Astrocyte (in vitro differentiated cells and primary cell): ENCODE results near the gene INPP5J. TPM values are rescaled to one million over a fixed set of nuclear protein-coding genes. Genes with fewer than 3 reads are reported as not detected.
A peak's percentile ranks its signal among the peaks of the same experiment; 100 is the strongest.

ENCODE experiments used
- DNase-seq: peaks from one replicate; pipeline ENCODE4 v3.0.0-alpha.2; 2010; ENCODE audit warnings: low read depth
- FAIRE-seq: peaks from 2 replicates; lab custom pipeline; 2011; peaks lifted over from hg19 to GRCh38; lab: Jason Lieb, UNC
- H2AFZ ChIP-seq: 2 replicates; pipeline ENCODE4 v1.6.0; 2012; ENCODE audit warnings: low read depth, low read length, inconsistent platforms
- H3K27ac ChIP-seq: 2 replicates; pipeline ENCODE4 v1.5.1; 2011; ENCODE audit warnings: low read depth, low read length, inconsistent platforms
- H3K27me3 ChIP-seq: 2 replicates; pipeline ENCODE4 v1.6.0; 2011; ENCODE audit warnings: low read length, inconsistent platforms; ENCODE audit not compliant: insufficient read depth
- H3K36me3 ChIP-seq: 2 replicates; pipeline ENCODE4 v1.5.1; 2011; ENCODE audit warnings: low read length, inconsistent platforms; ENCODE audit not compliant: insufficient read depth
- H3K4me1 ChIP-seq: 2 replicates; pipeline ENCODE4 v1.5.1; 2011; ENCODE audit warnings: low read length, inconsistent platforms; ENCODE audit not compliant: insufficient read depth
- H3K4me2 ChIP-seq: 2 replicates; pipeline ENCODE4 v1.6.0; 2012; ENCODE audit warnings: low read length, inconsistent platforms
- H3K4me3 ChIP-seq: 2 replicates; pipeline ENCODE4 v1.5.1; 2011; ENCODE audit warnings: low read depth, mild to moderate bottlenecking, low read length, inconsistent platforms; ENCODE audit not compliant: insufficient read depth
- H3K79me2 ChIP-seq: 2 replicates; pipeline ENCODE4 v1.6.0; 2012; ENCODE audit warnings: mild to moderate bottlenecking, low read length, inconsistent platforms; ENCODE audit not compliant: insufficient read depth
- H3K9ac ChIP-seq: 2 replicates; pipeline ENCODE4 v1.6.0; 2012; ENCODE audit warnings: mild to moderate bottlenecking, low read length, inconsistent platforms
- H3K9me3 ChIP-seq: 2 replicates; pipeline ENCODE4 v1.5.1; 2012; ENCODE audit warnings: low read depth, mild to moderate bottlenecking, low read length, inconsistent platforms; ENCODE audit not compliant: insufficient read depth
- H4K20me1 ChIP-seq: 2 replicates; pipeline ENCODE4 v1.6.0; 2012; ENCODE audit warnings: low read length, inconsistent platforms; ENCODE audit not compliant: insufficient read depth
- H3K27ac Mint-ChIP-seq: one replicate; pipeline ENCODE4 v1.8.0; 2021; ENCODE audit warnings: mild to moderate bottlenecking, mixed read lengths; ENCODE audit not compliant: unreplicated experiment
- H3K27me3 Mint-ChIP-seq: one replicate; pipeline ENCODE4 v1.8.0; 2021; ENCODE audit warnings: low read depth, mixed read lengths; ENCODE audit not compliant: unreplicated experiment
- H3K36me3 Mint-ChIP-seq: one replicate; pipeline ENCODE4 v1.8.0; 2021; ENCODE audit warnings: low read depth, mixed read lengths; ENCODE audit not compliant: unreplicated experiment
- H3K4me1 Mint-ChIP-seq: one replicate; pipeline ENCODE4 v1.8.0; 2021; ENCODE audit warnings: low read depth, mixed read lengths; ENCODE audit not compliant: unreplicated experiment
- H3K4me3 Mint-ChIP-seq: one replicate; pipeline ENCODE4 v1.8.0; 2021; ENCODE audit warnings: mild to moderate bottlenecking, moderate library complexity, mixed read lengths; ENCODE audit not compliant: unreplicated experiment
- H3K9me3 Mint-ChIP-seq: one replicate; pipeline ENCODE4 v1.8.0; 2021; ENCODE audit warnings: mild to moderate bottlenecking, mixed read lengths; ENCODE audit not compliant: unreplicated experiment
- EZH2 ChIP-seq: IDR thresholded peaks from 2 replicates; pipeline ENCODE4 v1.6.1; 2012; ENCODE audit warnings: mild to moderate bottlenecking, low read length, inconsistent platforms; ENCODE audit not compliant: insufficient read depth
- total RNA-seq: library from RNA; stranded (reverse); gene quantifications from 2 replicates; pipeline ENCODE4 v1.2.1, GENCODE V29; 2021
- TF ChIP-seq, protein P1 (sequence below): IDR thresholded peaks from 2 replicates; pipeline ENCODE4 v1.5.1; 2011; ENCODE audit warnings: low read depth, mild to moderate bottlenecking, inconsistent platforms, low read length, moderate library complexity; ENCODE audit not compliant: insufficient read depth

Gene INPP5J
- total RNA-seq, 1 donor from 2014 or later: 3.0 TPM

DNA sequence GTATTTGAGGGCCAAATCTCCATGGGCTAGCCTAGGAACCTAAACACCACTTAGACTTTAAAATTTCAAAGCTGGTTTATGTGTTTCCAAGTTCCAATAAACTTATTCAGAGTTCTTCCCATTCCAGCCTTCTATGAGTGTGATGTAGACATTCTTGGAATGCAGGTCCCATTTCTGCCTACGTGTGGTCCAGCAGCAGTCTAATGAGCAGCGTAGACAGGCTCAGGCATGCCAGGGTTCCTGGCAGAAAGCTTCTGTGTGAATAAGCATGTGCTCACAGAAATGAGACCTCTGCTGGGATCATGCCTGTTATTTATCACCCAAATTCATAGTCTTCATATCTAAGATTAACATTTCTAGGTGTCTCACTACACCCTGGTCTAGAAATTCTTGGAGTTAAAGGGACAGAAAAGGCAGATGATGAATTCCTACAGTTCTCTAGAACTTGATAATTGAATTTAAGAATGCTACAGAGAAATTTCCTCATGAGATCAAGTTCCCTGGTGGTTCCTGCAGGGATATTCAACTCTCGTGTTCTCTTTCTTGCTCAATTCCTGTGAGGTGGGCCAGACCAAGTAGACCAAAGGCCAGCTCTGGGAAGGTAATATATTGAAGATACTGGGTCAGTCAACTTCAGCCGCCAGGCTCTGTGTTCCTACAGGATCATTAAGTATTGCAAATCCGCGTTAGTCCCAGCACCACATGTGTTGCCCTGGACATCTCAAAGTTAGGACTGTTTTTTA lies 54.8 kb downstream of the INPP5J start:
- Mint-ChIP-seq H3K27ac (peak overlapping the region; percentile 97), H3K27me3 (no peaks in the 10 kb centered on the region), H3K36me3 (peaks cover 13% of the 10 kb centered on the region), H3K4me1 (peaks cover 38% of the 10 kb centered on the region), H3K4me3 (peak overlapping the region; percentile 40), H3K9me3 (no peaks in the 10 kb centered on the region)
- Histone ChIP-seq H3K4me3 (no peak overlapping the region), H3K9ac (peak overlapping the region; percentile 41), H3K27me3 (no peaks in the 10 kb centered on the region), H3K4me2 (peak overlapping the region; percentile 35), H2AFZ (no peak overlapping the region), H4K20me1 (peaks cover 16% of the 10 kb centered on the region), H3K9me3 (no peaks in the 10 kb centered on the region), H3K4me1 (peaks cover 43% of the 10 kb centered on the region), H3K27ac (peak overlapping the region; percentile 69), H3K36me3 (peaks cover 2% of the 10 kb centered on the region), H3K79me2 (peaks cover 62% of the 10 kb centered on the region)
- DNase-seq (peak; percentile 98), FAIRE-seq (peak; percentile 80)
- TF ChIP-seq, protein P1, sequence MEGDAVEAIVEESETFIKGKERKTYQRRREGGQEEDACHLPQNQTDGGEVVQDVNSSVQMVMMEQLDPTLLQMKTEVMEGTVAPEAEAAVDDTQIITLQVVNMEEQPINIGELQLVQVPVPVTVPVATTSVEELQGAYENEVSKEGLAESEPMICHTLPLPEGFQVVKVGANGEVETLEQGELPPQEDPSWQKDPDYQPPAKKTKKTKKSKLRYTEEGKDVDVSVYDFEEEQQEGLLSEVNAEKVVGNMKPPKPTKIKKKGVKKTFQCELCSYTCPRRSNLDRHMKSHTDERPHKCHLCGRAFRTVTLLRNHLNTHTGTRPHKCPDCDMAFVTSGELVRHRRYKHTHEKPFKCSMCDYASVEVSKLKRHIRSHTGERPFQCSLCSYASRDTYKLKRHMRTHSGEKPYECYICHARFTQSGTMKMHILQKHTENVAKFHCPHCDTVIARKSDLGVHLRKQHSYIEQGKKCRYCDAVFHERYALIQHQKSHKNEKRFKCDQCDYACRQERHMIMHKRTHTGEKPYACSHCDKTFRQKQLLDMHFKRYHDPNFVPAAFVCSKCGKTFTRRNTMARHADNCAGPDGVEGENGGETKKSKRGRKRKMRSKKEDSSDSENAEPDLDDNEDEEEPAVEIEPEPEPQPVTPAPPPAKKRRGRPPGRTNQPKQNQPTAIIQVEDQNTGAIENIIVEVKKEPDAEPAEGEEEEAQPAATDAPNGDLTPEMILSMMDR: peak; percentile 3
- no peak for TF ChIP-seq EZH2

DNA sequence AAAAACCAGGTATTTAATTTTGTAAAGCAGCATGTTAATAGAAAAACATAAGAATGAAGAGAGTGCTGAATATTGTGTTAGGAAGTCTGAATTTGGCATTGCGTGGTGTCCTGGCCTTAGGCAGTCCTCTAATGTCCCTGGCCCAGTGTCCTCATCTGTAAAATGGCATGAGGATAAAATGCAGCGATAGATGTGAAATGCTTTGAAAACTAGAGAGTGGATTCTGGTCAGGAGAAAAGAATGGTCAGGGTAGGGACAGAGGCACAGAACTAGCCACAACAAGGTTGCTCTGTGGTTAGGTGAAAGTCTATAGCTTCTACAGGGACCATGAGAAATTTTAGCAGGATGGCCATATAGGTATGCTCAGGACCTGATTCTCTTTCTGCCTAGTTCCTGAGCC lies 56.1 kb downstream of the INPP5J start:
- Histone ChIP-seq H3K4me2 (no peak overlapping the region), H3K4me1 (peaks cover 31% of the 10 kb centered on the region), H4K20me1 (peaks cover 9% of the 10 kb centered on the region), H3K79me2 (peaks cover 56% of the 10 kb centered on the region), H3K27ac (no peak overlapping the region), H3K36me3 (peaks cover 2% of the 10 kb centered on the region), H3K9me3 (no peaks in the 10 kb centered on the region), H3K4me3 (no peak overlapping the region), H3K27me3 (no peaks in the 10 kb centered on the region), H3K9ac (no peak overlapping the region), H2AFZ (no peak overlapping the region)
- DNase-seq (no peak), FAIRE-seq (no peak)
- Mint-ChIP-seq H3K36me3 (peaks cover 14% of the 10 kb centered on the region), H3K4me1 (peaks cover 26% of the 10 kb centered on the region), H3K4me3 (peak overlapping the region; percentile 11), H3K9me3 (no peaks in the 10 kb centered on the region), H3K27ac (peak overlapping the region; percentile 21), H3K27me3 (no peaks in the 10 kb centered on the region)
- TF ChIP-seq, protein P1: no peak
- no peak for TF ChIP-seq EZH2

DNA sequence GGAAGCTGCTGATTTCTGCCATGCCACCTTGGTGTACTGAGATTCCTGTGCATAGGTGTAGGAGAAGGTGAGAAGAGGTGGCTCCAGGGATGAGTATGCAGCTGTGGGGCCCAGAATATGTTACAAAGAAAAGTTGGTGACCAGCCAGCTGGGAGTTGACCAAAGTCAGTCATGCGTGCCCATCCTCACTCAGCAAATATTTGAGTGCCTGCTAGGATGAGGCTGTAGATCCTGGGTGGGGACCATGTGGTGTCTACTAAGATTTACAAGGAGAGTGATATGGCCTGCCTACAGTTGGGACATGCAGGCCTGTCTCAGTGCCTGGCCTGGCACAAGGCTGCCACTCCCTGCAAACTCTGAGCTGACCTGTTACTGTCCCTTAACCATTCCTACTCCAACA lies 56.6 kb downstream of the INPP5J start:
- no peak for TF ChIP-seq EZH2
- TF ChIP-seq, protein P1: no peak
- Histone ChIP-seq H4K20me1 (peaks cover 9% of the 10 kb centered on the region), H2AFZ (no peak overlapping the region), H3K27ac (no peak overlapping the region), H3K27me3 (no peaks in the 10 kb centered on the region), H3K4me3 (no peak overlapping the region), H3K4me1 (peaks cover 26% of the 10 kb centered on the region), H3K79me2 (peaks cover 54% of the 10 kb centered on the region), H3K9me3 (no peaks in the 10 kb centered on the region), H3K4me2 (no peak overlapping the region), H3K36me3 (peaks cover 2% of the 10 kb centered on the region), H3K9ac (no peak overlapping the region)
- H3K4me3 Mint-ChIP-seq: no peak overlapping the region
- peak; percentile 55 for DNase-seq
- peaks cover 24% of the 10 kb centered on the region for H3K4me1 Mint-ChIP-seq
- FAIRE-seq: peak; percentile 71
- no peaks in the 10 kb centered on the region for H3K27me3 Mint-ChIP-seq
- H3K36me3 Mint-ChIP-seq: peaks cover 12% of the 10 kb centered on the region
- no peaks in the 10 kb centered on the region for H3K9me3 Mint-ChIP-seq
- no peak overlapping the region for H3K27ac Mint-ChIP-seq
